Activated CD4-positive, alpha-beta memory T cell treated with anti-CD3 and anti-CD28 coated beads for 36 hours (primary cell): ENCODE measurements around the gene GHRHR. TPM values are rescaled to one million over a fixed set of nuclear protein-coding genes. Genes with fewer than 3 reads are reported as not detected.
A peak's percentile ranks its signal among the peaks of the same experiment; 100 is the strongest.

Experiments
- CTCF ChIA-PET: fragments of 350-600 bp; sonication (Branson Sonifier 250); formaldehyde crosslinking; loops from one replicate; lab custom pipeline; 2021; ENCODE audit warnings: antibody characterized with exemption, inconsistent platforms; lab: Charles Lee
- POLR2A ChIA-PET: fragments of 350-600 bp; sonication (Branson Sonifier 250); formaldehyde crosslinking; loops from one replicate; lab custom pipeline; 2021; ENCODE audit warnings: antibody characterized with exemption; lab: Charles Lee
- DNase-seq: peaks from one replicate; pipeline ENCODE4 v3.0.0-alpha.2; 2020
- H3K27ac Mint-ChIP-seq: one replicate; pipeline ENCODE4 v1.8.0; 2021; ENCODE audit warnings: mixed read lengths
- H3K27me3 Mint-ChIP-seq: one replicate; pipeline ENCODE4 v1.8.0; 2021; ENCODE audit warnings: mixed read lengths
- H3K36me3 Mint-ChIP-seq: one replicate; pipeline ENCODE4 v1.8.0; 2021; ENCODE audit warnings: mixed read lengths
- H3K4me1 Mint-ChIP-seq: one replicate; pipeline ENCODE4 v1.8.0; 2021; ENCODE audit warnings: low read depth, mixed read lengths
- H3K4me3 Mint-ChIP-seq: one replicate; pipeline ENCODE4 v1.8.0; 2021; ENCODE audit warnings: mild to moderate bottlenecking, mixed read lengths
- H3K9me3 Mint-ChIP-seq: one replicate; pipeline ENCODE4 v1.8.0; 2021; ENCODE audit warnings: mixed read lengths
- intact Hi-C: fragments of 100-400 bp; cut with micrococcal nuclease; formaldehyde crosslinking; loops from one replicate; pipeline ENCODE4 v1.15.1; 2023
- total RNA-seq, 2 experiments: library from RNA; stranded (reverse); gene quantifications; one replicate each; pipeline ENCODE4 v1.2.3, GENCODE V29; 2021

Gene GHRHR
- total RNA-seq: not detected

DNA sequence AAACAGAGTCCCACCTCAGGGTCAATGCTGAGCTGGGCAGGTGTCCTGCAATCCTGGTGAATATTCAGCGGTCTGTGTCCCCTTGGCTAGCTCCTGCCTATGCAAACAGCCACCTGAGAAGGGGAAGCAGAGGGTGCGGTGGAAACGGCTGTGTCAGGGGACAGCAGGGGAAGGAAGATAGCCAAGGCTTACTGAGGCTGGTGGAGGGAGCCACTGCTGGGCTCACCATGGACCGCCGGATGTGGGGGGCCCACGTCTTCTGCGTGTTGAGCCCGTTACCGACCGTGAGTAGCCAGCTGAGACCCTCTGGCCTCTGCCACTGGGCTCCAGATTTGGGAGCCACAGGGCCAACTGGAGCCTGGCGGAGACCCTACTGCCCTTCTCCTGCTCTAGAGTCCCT lies at the start of gene GHRHR:
TSS of gene GHRHR (plus strand) at position 112 of the 400 bp plus-strand sequence. CDS start at position 228, 116 bp downstream.
- Mint-ChIP-seq H3K36me3 (no peaks in the 10 kb centered on the region), H3K4me3 (no peak within 1 kb of the TSS), H3K27ac (no peak within 1 kb of the TSS), H3K4me1 (no peaks in the 10 kb centered on the region), H3K9me3 (no peaks in the 10 kb centered on the region), H3K27me3 (peaks cover 5% of the 10 kb centered on the region)
- ChIA-PET CTCF (no interaction called here), POLR2A (no interaction called here)
- intact Hi-C loops: no loop called here
- DNase-seq: no peak

- no peaks in the 10 kb centered on the region for H3K4me1 Mint-ChIP-seq
- H3K36me3 Mint-ChIP-seq: no peaks in the 10 kb centered on the region
- peak; percentile 31 for DNase-seq
- no peak overlapping the region for H3K4me3 Mint-ChIP-seq
- intact Hi-C loops: no loop called here
- ChIA-PET CTCF (no interaction called here), POLR2A (no interaction called here)
- no peak overlapping the region for H3K27ac Mint-ChIP-seq
- no peaks in the 10 kb centered on the region for H3K9me3 Mint-ChIP-seq
- no peaks in the 10 kb centered on the region for H3K27me3 Mint-ChIP-seq
These were observed 49.2 kb upstream of the GHRHR start for GRCh38 chr7:30914596-30914995.

DNA sequence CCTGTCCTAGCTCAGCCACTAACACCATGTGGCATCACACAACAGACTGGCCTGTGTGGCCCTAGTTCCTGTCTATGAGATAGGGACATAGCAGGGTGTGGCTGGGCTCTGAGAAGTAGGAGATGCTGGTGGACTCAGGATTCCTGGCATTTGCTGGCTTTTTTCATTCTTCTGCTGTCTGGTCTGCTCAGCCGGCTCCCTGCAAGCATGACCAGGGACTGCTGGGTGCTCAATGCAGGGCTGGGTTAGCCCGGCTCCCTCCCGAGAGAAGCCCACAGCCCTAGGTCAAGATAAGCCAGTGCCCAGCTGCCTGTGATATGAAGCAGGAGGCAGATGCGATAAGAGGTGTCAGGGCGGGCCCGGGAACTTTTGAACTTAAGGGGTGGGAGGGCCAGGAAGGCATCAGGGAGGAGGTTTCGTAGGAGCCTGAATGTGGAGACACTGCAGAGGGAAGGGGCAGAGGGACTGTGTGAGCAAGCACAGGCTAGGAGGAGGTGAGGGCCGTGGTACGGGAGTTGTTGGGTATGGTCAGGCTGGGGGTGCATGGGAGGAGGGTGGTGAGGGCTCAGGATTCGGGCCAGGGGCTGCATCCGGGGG lies 48.6 kb upstream of the GHRHR start:
- intact Hi-C loops: no loop called here
- POLR2A ChIA-PET: no interaction called here
- Mint-ChIP-seq H3K4me3 (no peak overlapping the region), H3K36me3 (no peaks in the 10 kb centered on the region), H3K27me3 (no peaks in the 10 kb centered on the region), H3K27ac (no peak overlapping the region), H3K9me3 (no peaks in the 10 kb centered on the region), H3K4me1 (no peaks in the 10 kb centered on the region)
- no peak for DNase-seq
- CTCF ChIA-PET: no interaction called here

GRCh38 chr7:30915751-30916150 lies 48.0 kb upstream of the GHRHR start:
- ChIA-PET CTCF (no interaction called here), POLR2A (no interaction called here)
- no peaks in the 10 kb centered on the region for H3K27me3 Mint-ChIP-seq
- H3K4me1 Mint-ChIP-seq: no peaks in the 10 kb centered on the region
- no peak for DNase-seq
- H3K9me3 Mint-ChIP-seq: no peaks in the 10 kb centered on the region
- intact Hi-C loops: no loop called here
- no peaks in the 10 kb centered on the region for H3K36me3 Mint-ChIP-seq
- H3K27ac Mint-ChIP-seq: no peak overlapping the region
- no peak overlapping the region for H3K4me3 Mint-ChIP-seq

GRCh38 chr7:30916255-30916654 lies 47.5 kb upstream of the GHRHR start:
- DNase-seq: no peak
- Mint-ChIP-seq H3K36me3 (no peaks in the 10 kb centered on the region), H3K27ac (no peak overlapping the region), H3K27me3 (no peaks in the 10 kb centered on the region), H3K9me3 (no peaks in the 10 kb centered on the region), H3K4me1 (no peaks in the 10 kb centered on the region), H3K4me3 (no peak overlapping the region)
- ChIA-PET CTCF (no interaction called here), POLR2A (no interaction called here)
- intact Hi-C loops: no loop called here

GRCh38 chr7:30916767-30917166 lies 47.0 kb upstream of the GHRHR start:
- CTCF ChIA-PET: no interaction called here
- no peaks in the 10 kb centered on the region for H3K4me1 Mint-ChIP-seq

DNA sequence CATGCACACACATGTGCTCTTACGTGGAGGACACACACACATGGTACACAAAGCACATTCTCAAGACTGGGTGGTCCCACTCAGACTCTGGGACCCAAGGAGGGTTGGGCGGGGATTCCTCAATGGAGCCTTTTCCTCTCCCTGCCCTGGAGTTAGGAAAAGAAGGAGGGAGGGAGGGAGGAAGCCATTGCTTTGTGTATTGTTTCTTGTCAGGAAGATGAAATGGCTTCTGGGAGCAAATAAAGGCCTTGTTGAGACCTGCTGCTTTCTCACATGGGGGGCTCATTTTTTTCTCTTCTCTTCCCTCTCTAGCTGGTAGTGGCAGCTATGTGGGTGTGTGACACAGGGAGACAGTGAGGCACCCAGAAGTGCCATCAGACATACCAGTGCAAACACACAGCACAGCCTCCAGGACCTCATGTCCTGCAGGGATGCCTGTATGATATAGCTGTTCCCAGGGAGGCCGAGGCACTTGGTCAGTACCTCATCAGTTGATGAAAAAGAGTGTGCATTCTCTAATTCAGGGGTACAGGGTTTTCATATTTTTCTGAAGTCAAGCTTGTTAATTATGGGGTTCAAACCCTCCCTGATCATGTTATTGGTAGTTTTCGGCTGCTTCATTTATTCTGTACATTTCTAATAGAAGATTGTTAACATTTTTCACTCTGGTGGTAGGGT lies 46.4 kb upstream of the GHRHR start:
- intact Hi-C loops: no loop called here
- no peaks in the 10 kb centered on the region for H3K27me3 Mint-ChIP-seq
- ChIA-PET CTCF (no interaction called here), POLR2A (no interaction called here)
- H3K36me3 Mint-ChIP-seq: no peaks in the 10 kb centered on the region
- H3K4me1 Mint-ChIP-seq: no peaks in the 10 kb centered on the region
- no peak overlapping the region for H3K4me3 Mint-ChIP-seq
- DNase-seq: no peak
- no peak overlapping the region for H3K27ac Mint-ChIP-seq
- no peaks in the 10 kb centered on the region for H3K9me3 Mint-ChIP-seq

More at GRCh38 chr7:30916767-30917166, 47.0 kb upstream of the GHRHR start:
- H3K9me3 Mint-ChIP-seq: no peaks in the 10 kb centered on the region
- H3K4me3 Mint-ChIP-seq: no peak overlapping the region
- H3K27ac Mint-ChIP-seq: no peak overlapping the region
- DNase-seq: no peak
- POLR2A ChIA-PET: no interaction called here
- intact Hi-C loops: no loop called here
- no peaks in the 10 kb centered on the region for H3K36me3 Mint-ChIP-seq
- H3K27me3 Mint-ChIP-seq: no peaks in the 10 kb centered on the region

DNA sequence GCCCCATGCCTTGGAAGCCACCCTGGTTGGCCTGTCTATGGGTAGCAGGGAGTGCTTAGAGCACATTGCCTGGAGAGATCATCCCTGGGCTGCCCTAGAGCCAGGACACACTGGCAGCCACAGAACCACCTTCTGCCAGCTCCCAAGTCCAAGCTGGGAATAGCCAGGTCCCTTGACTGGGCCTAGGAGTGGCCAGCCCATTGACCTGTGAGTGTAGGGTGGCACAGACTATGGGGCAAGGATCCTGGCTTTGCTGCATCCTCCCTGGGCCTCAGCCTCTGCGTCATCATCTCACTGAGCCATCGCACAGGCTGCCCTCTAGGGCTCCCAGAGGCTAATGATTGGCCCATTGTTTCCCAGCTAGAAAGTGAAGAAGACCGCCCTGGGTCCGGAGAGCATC lies 45.1 kb upstream of the GHRHR start:
- POLR2A ChIA-PET: no interaction called here
- Mint-ChIP-seq H3K9me3 (no peaks in the 10 kb centered on the region), H3K36me3 (no peaks in the 10 kb centered on the region), H3K4me3 (no peak overlapping the region), H3K4me1 (no peaks in the 10 kb centered on the region), H3K27ac (no peak overlapping the region), H3K27me3 (no peaks in the 10 kb centered on the region)
- intact Hi-C loops: no loop called here
- CTCF ChIA-PET: no interaction called here
- DNase-seq: no peak

DNA sequence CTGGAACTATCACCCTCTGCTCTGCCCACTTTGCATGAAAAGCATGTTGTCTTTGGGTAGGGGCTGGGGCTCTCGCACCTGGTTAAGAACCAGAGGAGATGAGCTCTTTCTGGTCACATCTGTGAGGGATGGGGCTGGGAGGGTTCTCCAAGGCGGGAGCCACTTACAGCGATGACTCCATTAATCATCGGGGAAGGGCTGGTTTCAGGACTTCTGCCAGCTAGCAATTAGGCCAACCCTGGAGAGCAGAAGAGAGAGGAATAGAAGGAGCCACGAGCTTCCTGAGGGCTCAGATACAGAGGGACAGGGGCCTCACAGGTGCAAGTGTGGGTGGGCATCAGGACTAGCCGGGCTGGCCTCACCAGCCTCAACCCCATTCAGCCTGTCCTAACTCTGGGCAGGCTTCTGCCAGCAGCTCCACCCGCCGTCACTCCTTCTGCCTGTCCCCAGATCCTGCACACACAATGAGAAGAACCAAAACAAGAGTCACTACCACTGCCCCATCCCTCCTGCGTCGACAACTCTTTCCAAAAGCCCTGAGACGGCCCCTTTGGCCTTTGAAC lies 43.7 kb upstream of the GHRHR start:
- POLR2A ChIA-PET: interaction anchor here (0.5 kb wide), 1 partner anchor 10 kb away, joined by 3 read pairs; no protein-coding TSS in a partner anchor
- CTCF ChIA-PET: no interaction called here
- Mint-ChIP-seq H3K36me3 (no peaks in the 10 kb centered on the region), H3K27me3 (no peaks in the 10 kb centered on the region), H3K9me3 (no peaks in the 10 kb centered on the region), H3K27ac (no peak overlapping the region), H3K4me1 (no peaks in the 10 kb centered on the region), H3K4me3 (no peak overlapping the region)
- intact Hi-C loops: no loop called here
- DNase-seq: no peak

DNA sequence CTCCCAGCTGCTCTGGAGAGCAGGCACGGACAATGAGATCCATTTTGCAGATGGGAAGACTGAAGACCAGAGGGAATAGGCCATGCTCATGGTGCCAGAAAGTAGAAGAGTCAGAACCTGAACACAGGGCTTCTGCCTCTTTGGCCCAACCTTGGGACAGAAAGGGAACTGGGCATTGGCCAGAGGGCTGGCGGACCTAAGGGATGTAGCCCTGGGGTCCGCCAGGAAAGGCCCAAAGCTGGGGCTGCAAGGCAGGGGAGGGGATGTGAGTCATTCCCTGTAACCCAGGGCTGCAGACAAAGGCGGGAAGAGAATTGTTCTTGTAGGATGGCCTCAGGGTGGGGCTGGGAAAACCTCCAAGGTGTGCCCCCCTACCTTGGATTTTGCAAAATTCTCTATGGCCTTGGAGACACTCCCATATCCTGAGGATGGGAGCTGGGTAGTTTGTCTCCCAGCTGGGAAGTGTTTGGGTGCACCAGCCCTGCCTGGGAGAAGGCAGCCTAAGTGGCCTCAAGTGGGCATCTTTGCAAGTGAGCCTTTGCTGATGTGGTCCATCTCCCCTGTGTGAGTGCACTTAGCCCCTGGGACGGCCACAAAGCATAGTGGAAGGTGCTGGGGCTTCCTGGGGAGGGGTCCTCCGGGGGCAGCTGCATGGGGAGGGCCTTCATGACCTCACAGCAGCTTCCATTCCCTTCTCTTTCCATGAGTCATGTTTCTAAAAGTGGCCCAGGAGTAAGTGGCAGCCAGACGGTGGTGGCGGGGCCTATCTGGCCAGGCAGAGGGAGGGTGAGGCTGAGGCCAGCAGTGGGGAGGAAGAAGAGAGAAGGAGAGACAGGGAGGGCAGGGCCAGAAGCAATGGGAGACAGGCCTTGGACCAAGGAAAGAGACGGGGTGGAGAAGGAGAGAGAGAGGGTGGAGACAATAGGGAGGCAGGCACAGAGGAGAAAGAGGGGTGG lies 42.9 kb upstream of the GHRHR start:
- CTCF ChIA-PET: no interaction called here
- Mint-ChIP-seq H3K27ac (no peak overlapping the region), H3K4me1 (no peaks in the 10 kb centered on the region), H3K4me3 (no peak overlapping the region), H3K36me3 (no peaks in the 10 kb centered on the region), H3K27me3 (no peaks in the 10 kb centered on the region), H3K9me3 (no peaks in the 10 kb centered on the region)
- POLR2A ChIA-PET: interaction anchor here (0.5 kb wide), 1 partner anchor 9 kb away, joined by 3 read pairs; no protein-coding TSS in a partner anchor
- DNase-seq: no peak
- intact Hi-C loops: no loop called here

GRCh38 chr7:30921540-30922401 lies 42.0 kb upstream of the GHRHR start:
- CTCF ChIA-PET: no interaction called here
- peak; percentile 4 for DNase-seq
- H3K27me3 Mint-ChIP-seq: no peaks in the 10 kb centered on the region
- no peaks in the 10 kb centered on the region for H3K4me1 Mint-ChIP-seq
- H3K27ac Mint-ChIP-seq: no peak overlapping the region
- no peak overlapping the region for H3K4me3 Mint-ChIP-seq
- intact Hi-C loops: no loop called here
- peaks cover 4% of the 10 kb centered on the region for H3K9me3 Mint-ChIP-seq
- POLR2A ChIA-PET: no interaction called here
- no peaks in the 10 kb centered on the region for H3K36me3 Mint-ChIP-seq
